ENCODE data around the gene IL36RN. TPM values are rescaled to one million over a fixed set of nuclear protein-coding genes. Genes with fewer than 3 reads are reported as not detected.

Gene IL36RN
- total RNA-seq, 2 donors from 2014 or later: not detected

Other genes starting within 250 kb of the IL36RN start
- 1 to 10 TPM; 1.0 to 2.6 TPM for gene IL1B, start 222.4 kb upstream of the IL36RN start, total RNA-seq
- not detected for gene IL37, start 148.0 kb upstream of the IL36RN start, total RNA-seq
- not detected for gene IL36G, start 81.2 kb upstream of the IL36RN start, total RNA-seq
- not detected for gene IL36A, start 53.7 kb upstream of the IL36RN start, total RNA-seq
- not detected for gene IL36B, start 6.3 kb upstream of the IL36RN start, total RNA-seq
- gene IL1F10, start 8.8 kb downstream of the IL36RN start, total RNA-seq: not detected
- 1 to 10 TPM in 1 of 2 donors, under 1 TPM in 1; 0.41 to 1.3 TPM for gene IL1RN, start 68.4 kb downstream of the IL36RN start, total RNA-seq
- gene PSD4, start 114.8 kb downstream of the IL36RN start, total RNA-seq: 1 to 10 TPM; 2.4 to 4.5 TPM
- 1 to 10 TPM in 1 of 2 donors, under 1 TPM in 1; 0.37 to 1.2 TPM for gene PAX8, start 219.7 kb downstream of the IL36RN start, total RNA-seq